ENCODE results near the gene SCLT1.

Gene SCLT1

GRCh38 chr4:128865132-128865531 is 228.2 kb downstream of the SCLT1 start:
- no peaks in the 10 kb centered on the region for H3K27me3 ChIP-seq (ENCODE audit: insufficient read depth, low read length, poor library complexity, severe bottlenecking)
- H3K79me2 ChIP-seq (ENCODE audit: insufficient read depth, low read length), result 0 out of 2 replicates have a peak, but pooled peaks cover 3% of the 10 kb centered on the region
- no peak overlapping the region for H3K9ac ChIP-seq (ENCODE audit: low read depth, low read length, poor library complexity, severe bottlenecking)
- H2AFZ ChIP-seq (ENCODE audit: low read length), result no peak overlapping the region
- peaks cover 92% of the 10 kb centered on the region; the same call in 1 of the 2 replicates for H3K36me3 ChIP-seq (ENCODE audit: insufficient read depth, low read length)
- H3K9me3 ChIP-seq (ENCODE audit: insufficient read depth, low read depth, low read length), result no peaks in the 10 kb centered on the region
- no peak overlapping the region for H3K4me2 ChIP-seq (ENCODE audit: low read depth, low read length, poor library complexity, severe bottlenecking)
- no peaks in the 10 kb centered on the region for H3K9me2 ChIP-seq (replicated peaks; ENCODE audit: low read depth, low read length)
- TF ChIP-seq CTCF (conservative IDR thresholded peaks at IDR 0.05; ENCODE audit: low read length), result no peak
- TF ChIP-seq EZH2phosphoT487 (IDR thresholded peaks at IDR 0.05; ENCODE audit: borderline replicate concordance), result no peak
- no peak overlapping the region for H3K4me3 ChIP-seq (ENCODE audit: low read length, poor library complexity, severe bottlenecking)
- H3K4me1 ChIP-seq (ENCODE audit: insufficient read depth, low read length, poor library complexity, severe bottlenecking), result peaks cover 5% of the 10 kb centered on the region
- no peaks in the 10 kb centered on the region for H3F3A ChIP-seq (ENCODE audit: low read depth)
- H4K20me1 ChIP-seq (ENCODE audit: insufficient read depth, low read length, poor library complexity, severe bottlenecking), result peaks cover 22% of the 10 kb centered on the region

GRCh38 chr4:128863312-128864075 is 229.8 kb downstream of the SCLT1 start:
- H3K4me2 ChIP-seq (ENCODE audit: low read depth, low read length, poor library complexity, severe bottlenecking), result no peak overlapping the region
- peaks cover 98% of the 10 kb centered on the region; the same call in 1 of the 2 replicates for H3K36me3 ChIP-seq (ENCODE audit: insufficient read depth, low read length)
- H2AFZ ChIP-seq (ENCODE audit: low read length), result no peak overlapping the region
- no peak overlapping the region for H3K4me3 ChIP-seq (ENCODE audit: low read length, poor library complexity, severe bottlenecking)
- no peaks in the 10 kb centered on the region for H3K9me3 ChIP-seq (ENCODE audit: insufficient read depth, low read depth, low read length)
- TF ChIP-seq CTCF (conservative IDR thresholded peaks at IDR 0.05; ENCODE audit: low read length) (peak; percentile 92), EZH2phosphoT487 (IDR thresholded peaks at IDR 0.05; ENCODE audit: borderline replicate concordance) (no peak)
- H4K20me1 ChIP-seq (ENCODE audit: insufficient read depth, low read length, poor library complexity, severe bottlenecking), result peaks cover 22% of the 10 kb centered on the region
- 0 out of 2 replicates have a peak, but pooled peaks cover 3% of the 10 kb centered on the region for H3K79me2 ChIP-seq (ENCODE audit: insufficient read depth, low read length)
- H3K4me1 ChIP-seq (ENCODE audit: insufficient read depth, low read length, poor library complexity, severe bottlenecking), result peaks cover 5% of the 10 kb centered on the region
- H3K9me2 ChIP-seq (replicated peaks; ENCODE audit: low read depth, low read length), result no peaks in the 10 kb centered on the region
- H3K27me3 ChIP-seq (ENCODE audit: insufficient read depth, low read length, poor library complexity, severe bottlenecking), result no peaks in the 10 kb centered on the region
- H3F3A ChIP-seq (ENCODE audit: low read depth), result no peaks in the 10 kb centered on the region
- no peak overlapping the region for H3K9ac ChIP-seq (ENCODE audit: low read depth, low read length, poor library complexity, severe bottlenecking)

- no peak overlapping the region for H3K4me3 ChIP-seq (ENCODE audit: low read length, poor library complexity, severe bottlenecking)
- H3K4me1 ChIP-seq (ENCODE audit: insufficient read depth, low read length, poor library complexity, severe bottlenecking), result peaks cover 5% of the 10 kb centered on the region
- H3K79me2 ChIP-seq (ENCODE audit: insufficient read depth, low read length), result peaks cover 3% of the 10 kb centered on the region; the same call in 1 of the 2 replicates
- peaks cover 22% of the 10 kb centered on the region for H4K20me1 ChIP-seq (ENCODE audit: insufficient read depth, low read length, poor library complexity, severe bottlenecking)
- peaks cover 98% of the 10 kb centered on the region; the same call in 1 of the 2 replicates for H3K36me3 ChIP-seq (ENCODE audit: insufficient read depth, low read length)
- no peak overlapping the region for H3K9ac ChIP-seq (ENCODE audit: low read depth, low read length, poor library complexity, severe bottlenecking)
- no peaks in the 10 kb centered on the region for H3K27me3 ChIP-seq (ENCODE audit: insufficient read depth, low read length, poor library complexity, severe bottlenecking)
- H3K9me3 ChIP-seq (ENCODE audit: insufficient read depth, low read depth, low read length), result no peaks in the 10 kb centered on the region
- no peaks in the 10 kb centered on the region for H3K9me2 ChIP-seq (replicated peaks; ENCODE audit: low read depth, low read length)
- H2AFZ ChIP-seq (ENCODE audit: low read length), result no peak overlapping the region
- no peak for TF ChIP-seq EZH2phosphoT487 (IDR thresholded peaks at IDR 0.05; ENCODE audit: borderline replicate concordance)
- no peak for TF ChIP-seq CTCF (conservative IDR thresholded peaks at IDR 0.05; ENCODE audit: low read length)
- H3K4me2 ChIP-seq (ENCODE audit: low read depth, low read length, poor library complexity, severe bottlenecking), result no peak overlapping the region
- no peaks in the 10 kb centered on the region for H3F3A ChIP-seq (ENCODE audit: low read depth)
These were observed 230.6 kb downstream of the SCLT1 start for GRCh38 chr4:128862608-128863311.

Data from Loucy (cell line).